NCI-H1694 treated with DMSO at 0.1 percent for 48 hours (cell line): Measurements from ENCODE around the gene SLC25A40.
"Not testable (repeated sequence)": the region's sequence is repeated elsewhere in the genome, so short reads cannot be mapped to it uniquely, and the experiment has no call there.

ENCODE experiments used
- DNase-seq: peaks from one replicate; lab custom pipeline; 2025; lab: John Stamatoyannopoulos, UW

SLC25A40 gene

DNA sequence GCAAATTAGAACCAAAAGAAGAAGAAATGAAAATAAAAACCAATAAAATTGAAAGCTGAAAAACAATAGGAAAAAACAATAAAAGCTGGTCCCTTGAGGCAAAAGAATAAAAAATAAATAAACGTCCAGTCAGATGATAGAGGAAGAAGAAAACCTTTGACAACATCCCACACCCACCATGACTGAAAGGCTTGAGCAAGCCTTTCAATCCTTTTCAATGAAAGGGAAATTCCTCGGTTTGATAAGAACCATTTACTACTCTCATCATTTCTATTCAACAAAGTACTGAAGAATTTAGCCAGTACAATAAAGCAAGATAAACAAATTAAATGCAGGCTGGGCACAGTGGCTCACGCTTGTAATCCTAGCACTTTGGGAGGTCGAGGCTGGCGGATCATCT, 3.8 kb downstream of the SLC25A40 start:
- no peak for DNase-seq

DNA sequence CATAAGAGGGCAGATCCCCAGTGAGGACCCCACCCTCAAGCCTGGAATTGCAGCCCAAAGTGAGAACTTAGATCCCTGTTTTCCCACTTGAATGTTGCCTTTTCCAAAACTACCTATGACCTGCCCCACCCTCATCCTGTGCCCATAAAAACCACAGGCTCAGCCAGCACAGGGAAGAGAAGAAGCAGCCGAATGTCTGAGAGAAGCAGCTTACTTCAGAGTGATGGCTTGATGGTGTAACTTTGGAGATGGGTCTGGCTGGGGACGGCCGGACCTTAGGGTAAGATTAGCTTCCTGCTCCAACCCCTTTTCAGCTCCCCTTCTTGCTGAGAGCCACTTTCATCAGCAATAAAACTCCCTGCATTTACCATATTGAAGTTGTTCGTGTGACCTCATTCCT, 5.7 kb downstream of the SLC25A40 start:
- DNase-seq = no peak

DNA sequence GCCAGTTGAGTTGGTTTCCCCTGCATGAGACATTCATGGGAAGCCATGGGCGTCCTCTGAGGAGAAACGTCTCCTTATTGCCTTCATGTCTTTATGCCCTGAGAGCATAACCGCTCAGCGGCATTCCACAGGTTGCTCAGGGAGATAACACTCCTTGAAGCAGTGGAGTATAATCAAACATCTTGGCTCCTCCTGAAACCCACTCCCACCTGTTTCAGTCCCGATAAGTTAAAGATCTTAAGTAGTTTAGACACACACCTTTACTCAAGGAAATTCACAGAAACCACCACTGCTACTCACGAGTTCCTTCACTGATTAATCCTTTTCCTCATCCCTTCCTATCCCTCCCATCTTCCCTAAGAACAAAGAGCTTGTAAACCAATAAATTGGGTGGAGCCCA, 9.6 kb downstream of the SLC25A40 start:
- not testable (repeated sequence) for DNase-seq

DNA sequence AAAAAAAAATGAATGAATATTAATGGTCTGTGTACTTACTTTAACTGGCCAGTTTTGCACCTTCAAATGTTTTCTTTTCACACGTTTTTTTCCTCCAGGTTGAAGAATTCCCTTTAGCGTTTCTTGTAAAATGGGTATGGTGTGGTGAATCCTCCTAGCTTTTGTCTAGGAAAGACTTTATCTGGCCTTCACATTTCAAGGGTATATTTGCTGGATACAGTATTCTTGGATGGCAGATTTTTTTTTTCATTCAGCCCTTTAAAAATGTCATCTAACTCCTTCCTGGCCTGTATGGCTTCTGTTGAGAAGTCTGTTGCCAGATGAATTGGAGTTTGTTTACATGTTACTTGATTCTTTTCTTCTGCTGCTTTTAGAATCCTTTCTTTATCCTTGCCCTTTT, 10.1 kb downstream of the SLC25A40 start:
- no peak for DNase-seq

DNA sequence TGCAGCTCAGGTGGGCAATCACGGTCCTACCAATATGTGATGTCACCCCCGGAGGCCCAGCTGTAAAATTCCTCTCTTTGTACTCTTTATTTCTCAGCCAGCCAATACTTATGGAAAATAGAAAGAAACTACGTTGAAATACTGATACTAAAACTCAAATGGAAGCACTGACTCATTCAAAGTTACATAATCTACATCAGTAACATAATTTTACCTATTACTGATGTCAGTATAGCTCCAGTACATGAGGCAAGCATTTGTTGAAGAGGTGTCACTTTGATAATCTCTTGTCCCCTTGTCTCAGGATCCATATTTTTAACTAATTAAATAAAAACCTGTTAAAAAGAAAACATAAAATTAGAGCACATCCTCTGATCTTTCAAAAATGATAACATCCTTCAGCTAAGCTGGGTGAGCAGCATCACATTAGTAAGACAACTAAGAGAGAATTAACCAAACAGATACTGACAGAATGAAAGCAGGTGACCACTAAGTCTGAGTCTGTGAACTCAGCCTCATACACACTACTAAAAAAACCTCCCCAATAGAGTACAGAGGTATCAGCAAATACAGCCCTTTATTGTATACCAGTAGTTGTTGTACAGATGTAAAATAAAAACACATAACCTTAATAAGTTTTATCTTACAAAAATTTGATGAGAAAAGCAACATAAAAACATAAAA, 17.6 kb downstream of the SLC25A40 start:
- DNase-seq = no peak

DNA sequence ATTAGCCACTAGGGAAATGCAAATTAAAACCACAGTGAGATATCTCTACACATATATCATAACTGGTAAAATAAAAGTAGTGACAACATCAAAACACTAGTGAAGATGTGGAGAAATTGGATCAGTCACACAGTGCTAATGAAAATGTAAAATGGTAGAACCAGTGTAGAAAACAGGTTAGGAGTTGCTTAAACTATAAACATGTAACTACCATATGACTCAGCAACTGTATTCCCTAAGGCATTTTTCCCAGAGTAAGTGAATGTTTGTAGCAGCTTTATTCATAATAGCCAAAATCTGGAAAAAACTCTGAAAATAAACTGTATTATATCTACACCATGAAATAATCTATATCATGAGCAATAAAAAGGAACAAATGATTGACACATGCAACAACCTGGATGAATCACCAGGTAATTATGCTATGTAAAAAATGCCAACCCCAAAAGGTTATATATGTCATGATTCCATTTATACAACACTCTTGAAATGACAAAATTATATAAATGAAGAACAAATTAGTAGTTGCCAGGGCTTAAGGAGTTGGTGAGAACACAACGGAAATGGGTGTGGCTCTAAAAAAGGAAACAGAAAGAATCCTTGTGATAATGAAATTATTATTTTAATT, 22.8 kb downstream of the SLC25A40 start:
- DNase-seq = no peak

DNA sequence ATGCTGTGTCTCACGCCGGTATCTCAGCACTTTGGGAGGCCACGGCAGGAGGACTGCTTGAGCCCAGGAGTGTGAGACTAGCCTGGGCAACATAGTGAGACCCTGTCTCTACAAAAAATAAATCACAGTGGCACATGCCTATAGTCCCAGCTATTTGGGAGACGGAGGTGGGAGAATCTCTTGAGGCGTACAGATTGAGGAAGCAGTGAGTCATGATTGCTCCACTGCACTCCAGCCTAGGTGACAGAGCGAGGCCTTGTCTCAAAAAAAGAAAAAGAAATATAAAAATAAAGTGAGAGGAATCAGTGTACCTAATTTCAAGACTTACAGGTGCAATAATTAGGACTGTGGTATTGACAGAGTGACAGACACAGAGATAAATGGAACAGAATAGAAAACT, 23.9 kb downstream of the SLC25A40 start:
- no peak for DNase-seq

DNA sequence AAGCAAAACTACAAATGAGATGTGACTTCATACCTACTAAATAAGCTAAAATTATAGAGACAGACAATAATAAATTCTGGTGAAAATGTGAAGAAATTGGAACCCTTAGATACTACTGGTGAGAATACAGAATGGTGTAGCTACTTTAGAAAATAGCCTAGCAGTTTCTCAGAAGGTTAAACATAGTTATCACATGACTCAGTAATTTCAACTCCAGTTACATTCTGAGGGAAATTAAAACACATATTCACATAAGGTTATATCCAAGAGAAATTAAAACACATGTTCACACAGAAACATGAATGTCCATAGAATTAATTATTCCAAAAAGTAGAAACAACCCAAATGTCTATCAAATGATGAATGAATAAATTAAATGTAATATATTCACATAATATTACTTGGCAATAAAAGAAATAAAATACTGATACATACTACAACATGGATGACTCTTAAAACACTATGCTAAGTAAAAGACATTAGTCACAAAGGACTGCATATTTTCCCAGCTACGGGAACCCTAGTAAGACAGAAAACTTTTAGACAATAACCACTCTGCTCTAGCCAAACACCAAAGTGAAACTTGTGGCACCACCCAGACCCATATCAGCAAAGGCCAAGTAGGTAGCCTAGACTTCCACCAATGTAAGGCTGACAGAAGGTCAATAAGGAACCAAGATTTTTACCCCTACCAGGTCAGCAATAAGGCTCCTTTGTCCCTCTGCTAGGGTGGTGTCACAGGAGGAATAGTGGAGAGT, 25.1 kb downstream of the SLC25A40 start:
- DNase-seq = no peak

DNA sequence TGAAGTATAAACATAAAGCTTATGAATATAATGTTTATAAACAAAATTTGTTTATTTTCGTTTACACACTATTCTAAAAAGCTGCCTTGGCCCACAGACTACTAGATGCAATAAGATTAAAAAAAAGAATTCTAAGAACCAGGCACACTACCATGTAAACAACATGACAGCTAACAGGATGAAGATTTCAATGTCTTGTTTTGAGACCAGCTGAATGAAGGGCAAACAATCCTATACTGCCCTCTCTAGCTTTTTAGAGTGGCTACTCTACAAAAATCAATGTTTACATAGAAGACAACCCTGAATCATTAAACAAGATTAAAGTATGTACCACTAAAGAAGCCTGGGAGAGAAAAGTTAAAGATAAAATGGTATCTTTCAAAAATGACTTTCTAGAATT, 38.6 kb downstream of the SLC25A40 start:
- DNase-seq = no peak

DNA sequence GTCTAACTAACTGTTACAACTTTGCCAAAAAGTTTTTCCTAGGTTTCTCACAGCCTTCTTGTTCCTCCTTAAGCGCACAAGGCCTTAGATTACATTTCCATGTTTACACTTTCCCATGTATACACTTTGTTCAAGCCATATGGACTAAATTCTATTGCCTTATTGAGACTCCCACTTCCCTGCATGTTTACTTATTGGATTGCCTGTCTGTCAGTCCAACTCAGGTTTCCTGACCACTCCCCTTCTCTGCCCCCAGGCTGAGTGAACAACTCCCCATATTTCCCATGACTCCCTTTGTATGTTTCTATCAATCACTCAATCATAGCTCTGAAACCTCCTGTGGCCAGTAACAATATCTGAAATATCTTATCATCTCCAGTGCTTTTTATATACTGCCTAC, 43.0 kb downstream of the SLC25A40 start:
- no peak for DNase-seq

DNA sequence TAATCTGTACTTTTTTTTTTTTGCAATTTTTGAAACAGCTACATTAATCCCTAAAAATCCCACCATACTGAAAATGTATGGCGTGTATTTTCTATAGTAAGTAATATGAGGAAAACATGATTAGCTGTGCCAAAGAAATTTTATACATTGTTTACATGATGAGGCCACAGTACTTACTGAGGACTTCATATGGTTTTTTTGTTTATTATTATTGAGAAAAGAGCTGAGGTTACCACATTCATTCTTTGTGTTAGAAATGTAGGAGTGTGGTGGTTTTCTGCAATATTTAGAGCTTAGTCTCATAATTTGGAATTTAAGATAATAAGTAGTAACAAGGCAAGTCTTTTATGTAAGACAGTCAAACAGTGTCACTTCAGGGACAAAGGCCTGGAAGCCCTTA, 45.1 kb downstream of the SLC25A40 start:
- no peak for DNase-seq

DNA sequence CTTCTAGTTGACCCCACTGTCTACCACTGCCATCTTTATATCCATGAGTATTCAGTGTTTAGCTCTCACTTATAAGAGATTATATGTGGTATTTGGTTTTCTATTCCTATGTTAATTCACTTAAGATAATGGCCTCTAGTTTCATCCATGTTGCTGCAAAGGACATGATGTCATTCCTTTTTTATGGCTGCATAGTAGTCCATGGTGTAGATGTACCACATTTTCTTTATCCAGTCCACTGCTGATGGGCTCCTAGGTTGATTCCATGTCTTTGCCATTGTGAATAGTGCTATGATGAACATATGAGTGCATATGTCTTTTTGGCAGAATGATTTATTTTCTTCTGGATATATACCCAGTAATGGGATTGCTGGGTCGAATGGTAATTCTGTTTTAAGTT, 47.8 kb downstream of the SLC25A40 start:
- not testable (repeated sequence) for DNase-seq

DNA sequence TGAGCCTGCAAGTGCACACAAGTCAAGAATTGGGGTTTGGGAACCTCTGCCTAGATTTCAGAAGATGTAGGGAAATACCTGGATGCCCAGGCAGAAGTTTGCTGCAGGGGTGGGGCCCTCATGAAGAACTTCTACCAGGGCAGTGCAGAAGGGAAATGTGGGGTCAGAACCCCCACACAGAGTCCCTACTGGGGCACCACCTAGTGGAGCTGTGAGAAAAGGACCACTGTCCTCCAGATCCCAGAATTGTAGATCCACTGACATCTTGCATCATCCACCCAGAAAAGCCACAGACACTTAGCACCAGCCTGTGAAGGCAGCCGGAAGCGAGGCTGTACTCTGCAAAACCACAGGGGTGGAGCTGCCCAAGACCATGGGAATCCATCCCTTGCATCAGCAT, 50.8 kb downstream of the SLC25A40 start:
- DNase-seq = not testable (repeated sequence)

DNA sequence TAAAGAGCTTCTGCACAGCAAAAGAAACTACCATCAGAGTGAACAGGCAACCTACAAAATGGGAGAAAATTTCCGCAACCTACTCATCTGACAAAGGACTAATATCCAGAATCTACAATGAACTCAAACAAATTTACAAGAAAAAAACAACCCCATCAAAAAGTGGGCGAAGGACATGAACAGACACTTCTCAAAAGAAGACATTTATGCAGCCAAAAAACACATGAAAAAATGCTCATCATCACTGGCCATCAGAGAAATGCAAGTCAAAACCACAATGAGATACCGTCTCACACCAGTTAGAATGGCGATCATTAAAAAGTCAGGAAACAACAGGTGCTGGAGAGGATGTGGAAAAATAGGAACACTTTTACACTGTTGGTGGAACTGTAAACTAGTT, 54.1 kb downstream of the SLC25A40 start:
- DNase-seq = not testable (repeated sequence)

DNA sequence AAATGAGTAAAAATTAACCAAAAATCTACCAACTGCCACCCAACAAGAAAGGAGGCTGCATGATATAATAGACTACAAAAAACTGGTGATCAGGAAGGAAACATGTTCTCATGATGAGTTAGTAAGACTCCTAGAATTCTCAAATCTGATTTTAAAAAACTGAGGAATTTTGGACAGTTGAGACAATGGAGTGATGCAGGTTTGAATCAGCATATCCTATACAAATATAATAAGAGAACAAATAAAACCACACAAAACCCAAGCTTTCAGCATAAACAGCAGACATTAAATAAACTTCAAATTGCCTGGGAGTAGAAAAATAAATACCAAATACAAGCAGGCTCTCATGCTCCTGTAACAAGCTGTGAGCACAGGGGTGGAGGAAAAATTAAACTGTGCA, 57.8 kb downstream of the SLC25A40 start:
- DNase-seq = no peak

DNA sequence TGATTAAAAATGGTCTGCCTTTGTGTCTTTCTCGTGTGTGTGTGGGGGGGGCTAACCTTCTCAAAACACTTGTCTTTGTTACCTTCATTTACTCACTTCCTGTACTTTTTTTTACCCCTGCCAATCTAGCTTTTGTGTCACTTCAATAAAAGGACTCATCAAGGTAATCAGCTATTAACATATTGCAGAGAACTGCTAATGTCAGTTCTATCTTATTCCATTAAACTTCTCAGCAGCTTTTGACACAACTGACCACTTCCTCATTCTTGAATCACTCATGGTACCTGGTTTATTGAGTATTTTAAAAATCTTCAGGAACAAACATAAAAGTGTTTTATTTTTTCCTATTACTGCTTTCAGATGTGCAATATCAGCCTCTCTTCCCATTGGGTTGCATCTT, 59.8 kb downstream of the SLC25A40 start:
- DNase-seq = no peak

DNA sequence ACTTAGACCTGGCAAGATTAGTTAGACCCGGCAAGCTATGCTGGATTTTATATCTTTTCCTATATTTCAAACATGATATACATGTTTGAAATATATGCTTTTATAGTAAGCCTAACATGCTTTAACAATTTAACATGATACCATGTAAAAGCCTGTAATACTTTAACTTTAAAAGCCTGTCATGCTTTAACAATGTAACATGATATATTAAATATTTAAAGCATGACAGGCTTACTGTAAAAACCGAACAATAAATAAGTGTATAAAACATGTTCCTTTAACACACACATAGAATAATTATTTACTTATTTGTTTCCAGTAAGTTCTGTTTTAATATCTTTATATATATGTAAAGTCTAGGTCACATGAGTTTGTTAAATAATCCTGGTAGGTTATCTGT, 65.4 kb downstream of the SLC25A40 start:
- no peak for DNase-seq

DNA sequence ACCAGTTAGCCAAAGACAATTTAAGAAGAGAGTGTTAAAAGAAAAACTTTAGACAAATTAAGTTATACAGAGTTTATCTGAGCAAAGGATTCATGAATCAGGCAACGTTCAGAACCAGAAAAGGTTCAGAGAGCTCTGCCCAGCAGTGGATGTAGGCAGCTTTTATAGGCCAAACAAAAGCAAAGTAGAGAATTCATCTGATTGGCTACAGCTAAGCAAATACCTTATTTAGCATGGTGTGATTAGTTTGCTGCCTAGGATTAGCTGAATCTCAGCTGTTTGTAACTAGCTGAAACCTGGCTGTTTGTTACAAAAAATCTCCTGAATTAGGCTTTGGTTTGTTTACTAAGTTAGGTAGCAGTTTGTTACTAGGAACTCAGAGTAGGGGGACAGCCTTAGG, 66.0 kb downstream of the SLC25A40 start:
- DNase-seq = no peak

DNA sequence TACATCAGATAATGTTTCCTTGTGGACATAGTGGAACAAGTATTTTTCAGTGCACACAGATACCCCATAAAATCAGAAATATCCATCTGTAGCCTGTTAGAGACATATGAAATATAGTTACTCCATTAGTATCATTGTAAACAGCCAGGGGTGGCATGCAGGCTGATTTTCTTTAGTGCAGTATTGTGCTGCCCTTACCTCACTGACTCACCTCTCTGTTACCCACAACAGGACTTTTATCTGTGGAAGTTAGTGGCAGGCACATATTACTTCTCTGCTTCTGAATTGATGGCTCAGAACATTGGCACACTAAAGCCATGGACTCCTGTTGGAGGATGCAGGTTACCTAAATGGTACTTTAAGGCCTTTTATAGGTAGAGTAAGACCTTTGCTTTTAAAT, 70.0 kb downstream of the SLC25A40 start:
- DNase-seq = no peak

DNA sequence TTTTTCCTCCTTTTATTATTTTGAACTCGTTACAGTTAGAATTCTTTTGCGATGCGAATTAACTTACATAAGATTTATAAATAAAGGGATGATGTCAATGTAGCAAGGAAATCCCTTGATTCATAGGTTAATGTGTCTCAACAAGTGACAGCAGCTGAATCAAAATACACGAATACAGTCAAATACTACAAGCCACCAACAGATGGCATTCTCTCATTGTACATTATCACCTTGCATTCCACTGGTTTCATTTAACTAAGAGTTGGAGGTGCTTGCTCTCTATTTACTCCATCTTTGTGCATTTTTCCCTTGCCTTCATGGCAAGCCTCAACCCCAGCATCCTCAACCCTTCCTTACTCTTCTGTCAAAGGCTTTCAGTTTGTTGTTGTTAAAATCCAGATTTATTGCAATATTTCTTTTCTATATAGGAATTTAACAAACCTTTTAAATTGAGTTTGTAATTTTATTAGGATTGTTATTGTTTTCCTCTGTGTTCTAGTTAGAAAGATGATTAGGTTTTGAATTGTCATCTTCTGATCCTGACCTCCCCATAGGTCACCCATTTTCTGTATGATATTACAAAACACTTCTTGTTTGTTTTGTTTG, 78.3 kb downstream of the SLC25A40 start:
- DNase-seq = peak; percentile 90

DNA sequence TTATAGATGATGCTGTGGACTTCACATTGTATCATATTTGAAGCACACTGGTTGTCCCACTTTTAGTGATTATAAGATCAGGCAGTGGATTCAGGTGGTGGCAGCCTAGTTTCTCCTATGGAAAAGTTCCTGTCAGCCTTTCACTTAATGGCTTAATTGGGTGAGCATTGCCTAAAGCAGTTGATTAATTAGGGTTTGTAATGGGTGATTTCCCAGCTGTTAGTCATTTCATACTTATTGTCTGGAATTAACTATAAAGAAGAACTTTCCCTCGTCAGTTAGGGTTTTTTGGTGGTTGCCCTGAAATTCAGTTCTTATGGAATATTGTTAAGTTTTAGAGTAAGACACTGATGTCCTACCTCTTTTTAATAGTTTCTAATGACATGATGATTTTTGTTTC, 78.8 kb downstream of the SLC25A40 start:
- no peak for DNase-seq

DNA sequence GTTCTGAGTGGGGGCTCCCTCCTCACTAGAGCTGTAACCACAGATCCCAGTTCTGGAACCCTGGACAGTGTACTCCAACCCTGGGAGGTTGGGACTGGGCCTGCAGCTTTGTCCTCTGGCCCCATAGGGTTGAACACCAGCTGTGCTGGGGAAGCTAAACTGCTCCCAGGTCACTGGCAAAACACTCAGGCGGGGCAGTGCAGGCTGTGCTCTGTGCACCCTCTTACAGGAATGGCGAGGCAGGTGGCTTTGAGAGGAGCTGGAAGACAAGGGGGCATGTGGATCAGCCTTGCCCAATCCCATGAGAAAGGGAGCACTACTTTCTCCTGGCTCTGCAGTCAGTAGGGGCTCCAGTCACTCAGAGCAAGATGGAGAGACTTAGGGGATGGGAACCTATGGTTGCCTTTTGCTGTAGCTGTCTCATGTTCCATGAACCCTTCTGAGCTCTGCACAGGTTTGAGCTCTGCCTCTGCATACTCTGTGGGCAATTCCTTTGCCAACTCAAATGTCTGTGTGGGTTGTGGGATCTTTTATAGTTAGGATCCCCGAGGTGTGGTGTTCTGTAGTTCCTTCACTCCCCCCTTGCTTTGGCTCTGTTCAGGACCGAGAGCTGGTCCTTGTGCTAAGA, 90.7 kb downstream of the SLC25A40 start:
- DNase-seq = no peak
